ENCODE measurements around the gene KMT2A.

- TF ChIP-seq POLR2AphosphoS5 (IDR thresholded peaks at IDR 0.05), result no peak
- no peak for TF ChIP-seq CTCF (IDR thresholded peaks at IDR 0.05)
- no peak for TF ChIP-seq POLR2A (IDR thresholded peaks at IDR 0.05)
Measured at GRCh38 chr11:118410055-118410745, 26.1 kb upstream of the KMT2A start.
